Measurements from ENCODE around the gene DSG2.

The DSG2 gene

GRCh38 chr18:31558567-31558966, 60.6 kb downstream of the DSG2 start:
- no peak for DNase-seq

- no peak for DNase-seq
Measured at GRCh38 chr18:31562726-31563125, 64.7 kb downstream of the DSG2 start.

GRCh38 chr18:31563778-31564177, 65.8 kb downstream of the DSG2 start:
- DNase-seq = no peak

GRCh38 chr18:31565345-31565744, 67.4 kb downstream of the DSG2 start:
- no peak for DNase-seq

GRCh38 chr18:31565782-31566512, 68.0 kb downstream of the DSG2 start:
- no peak for DNase-seq

GRCh38 chr18:31566576-31567306, 68.8 kb downstream of the DSG2 start:
- no peak for DNase-seq

GRCh38 chr18:31572368-31572767, 74.4 kb downstream of the DSG2 start:
- no peak for DNase-seq

GRCh38 chr18:31573051-31573450, 75.1 kb downstream of the DSG2 start:
- no peak for DNase-seq

- no peak for DNase-seq
Measured at GRCh38 chr18:31574359-31574758, 76.4 kb downstream of the DSG2 start.

- DNase-seq = no peak
Measured at GRCh38 chr18:31575515-31576257, 77.7 kb downstream of the DSG2 start.

GRCh38 chr18:31576670-31577069, 78.7 kb downstream of the DSG2 start:
- DNase-seq = no peak

GRCh38 chr18:31577195-31577594, 79.2 kb downstream of the DSG2 start:
- DNase-seq = no peak

- no peak for DNase-seq
Measured at GRCh38 chr18:31578126-31578525, 80.1 kb downstream of the DSG2 start.

GRCh38 chr18:31579375-31579774, 81.4 kb downstream of the DSG2 start:
- no peak for DNase-seq

GRCh38 chr18:31581498-31582197, 83.7 kb downstream of the DSG2 start:
- DNase-seq = no peak

GRCh38 chr18:31583185-31583854, 85.3 kb downstream of the DSG2 start:
- no peak for DNase-seq

- no peak for DNase-seq
Measured at GRCh38 chr18:31585991-31586390, 88.0 kb downstream of the DSG2 start.

- no peak for DNase-seq
Measured at GRCh38 chr18:31586616-31587015, 88.6 kb downstream of the DSG2 start.

- no peak for DNase-seq
Measured at GRCh38 chr18:31587529-31587928, 89.6 kb downstream of the DSG2 start.

- no peak for DNase-seq
Measured at GRCh38 chr18:31590570-31590969, 92.6 kb downstream of the DSG2 start.

- DNase-seq = no peak
Measured at GRCh38 chr18:31591113-31591512, 93.1 kb downstream of the DSG2 start.

GRCh38 chr18:31591628-31592027, 93.7 kb downstream of the DSG2 start, which contains the start of gene TTR:
Gene TTR (plus strand): TSS chr18:31591877. CDS start chr18:31591903, 26 bp downstream.
- DNase-seq = no peak

All from NCI-H774 (cell line).